ENCODE results near the gene TBC1D1. TPM values are rescaled to one million over a fixed set of nuclear protein-coding genes. Genes with fewer than 3 reads are reported as not detected.

The TBC1D1 gene
- total RNA-seq, 4 donors from 2014 or later: 66.2 to 120 (median 87.9) TPM

DNA sequence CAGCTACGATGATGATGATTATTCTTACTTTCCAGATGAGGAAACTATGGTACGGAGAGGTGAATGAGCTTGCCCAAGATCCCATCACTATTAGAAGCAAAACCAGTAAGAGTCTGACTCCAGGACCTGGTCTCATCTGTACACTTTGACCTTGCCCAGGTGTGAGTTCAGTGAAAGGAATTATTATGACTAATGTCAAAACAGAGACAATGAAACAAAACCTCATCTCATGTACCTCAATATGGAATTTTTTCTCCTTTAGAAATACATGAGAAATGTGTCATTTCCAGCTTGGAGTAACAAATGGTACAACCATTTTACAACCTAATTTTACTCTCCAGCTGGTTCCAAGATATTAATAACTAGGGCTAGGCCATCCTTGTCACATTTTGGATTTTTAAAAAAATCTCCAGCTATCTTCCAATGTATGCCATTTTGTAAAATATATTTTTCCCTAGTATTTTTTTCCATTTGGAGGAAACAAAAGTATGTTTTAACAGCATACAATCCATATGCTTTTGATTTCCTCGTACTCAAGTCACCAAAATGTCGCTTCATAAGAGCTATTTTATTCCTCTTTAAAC, 283.1 kb downstream of the TBC1D1 start:
- Histone ChIP-seq H3K36me3 (no peaks in the 10 kb centered on the region), H3K4me1 (peaks cover 0 to 14% (median 1%) of the 10 kb centered on the region in 4 donors), H3K27me3 (no peaks in the 10 kb centered on the region), H3K9me3 (no peaks in the 10 kb centered on the region), H3K4me3 (no peak overlapping the region), H3K27ac (peak overlapping the region in 1 of 4 donors; percentile 40)
- no peak for DNase-seq
- TF ChIP-seq, protein P1, sequence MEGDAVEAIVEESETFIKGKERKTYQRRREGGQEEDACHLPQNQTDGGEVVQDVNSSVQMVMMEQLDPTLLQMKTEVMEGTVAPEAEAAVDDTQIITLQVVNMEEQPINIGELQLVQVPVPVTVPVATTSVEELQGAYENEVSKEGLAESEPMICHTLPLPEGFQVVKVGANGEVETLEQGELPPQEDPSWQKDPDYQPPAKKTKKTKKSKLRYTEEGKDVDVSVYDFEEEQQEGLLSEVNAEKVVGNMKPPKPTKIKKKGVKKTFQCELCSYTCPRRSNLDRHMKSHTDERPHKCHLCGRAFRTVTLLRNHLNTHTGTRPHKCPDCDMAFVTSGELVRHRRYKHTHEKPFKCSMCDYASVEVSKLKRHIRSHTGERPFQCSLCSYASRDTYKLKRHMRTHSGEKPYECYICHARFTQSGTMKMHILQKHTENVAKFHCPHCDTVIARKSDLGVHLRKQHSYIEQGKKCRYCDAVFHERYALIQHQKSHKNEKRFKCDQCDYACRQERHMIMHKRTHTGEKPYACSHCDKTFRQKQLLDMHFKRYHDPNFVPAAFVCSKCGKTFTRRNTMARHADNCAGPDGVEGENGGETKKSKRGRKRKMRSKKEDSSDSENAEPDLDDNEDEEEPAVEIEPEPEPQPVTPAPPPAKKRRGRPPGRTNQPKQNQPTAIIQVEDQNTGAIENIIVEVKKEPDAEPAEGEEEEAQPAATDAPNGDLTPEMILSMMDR (IDR thresholded peaks at IDR 0.05): no peak
- TF ChIP-seq POLR2A (IDR thresholded peaks at IDR 0.05): no peak

DNA sequence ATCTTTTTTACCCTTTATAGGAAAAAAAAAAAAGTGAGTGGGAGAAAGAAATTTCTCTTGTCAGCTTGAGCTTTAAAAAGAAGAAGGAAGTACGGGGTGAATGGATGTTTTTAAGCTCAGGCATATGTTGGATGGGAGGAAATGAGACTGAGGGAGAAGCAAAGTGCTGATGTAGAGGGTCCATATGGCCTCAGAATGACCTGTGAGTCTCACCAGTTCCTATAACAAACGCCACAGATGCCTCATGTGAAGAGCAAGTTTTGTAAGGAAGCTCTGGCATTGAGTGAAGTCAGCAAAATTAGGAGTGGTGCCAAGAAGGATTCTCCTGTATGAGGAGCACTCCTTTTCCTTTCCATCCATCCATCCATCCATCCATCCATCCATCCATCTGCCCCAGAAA, 283.9 kb downstream of the TBC1D1 start:
- Histone ChIP-seq H3K27me3 (no peaks in the 10 kb centered on the region), H3K9me3 (no peaks in the 10 kb centered on the region), H3K36me3 (no peaks in the 10 kb centered on the region), H3K4me1 (peaks cover 0 to 15% (median 1%) of the 10 kb centered on the region in 4 donors), H3K27ac (peak overlapping the region in 2 of 4 donors; percentile 10 to 40), H3K4me3 (no peak overlapping the region)
- DNase-seq: no peak
- no peak for TF ChIP-seq POLR2A (IDR thresholded peaks at IDR 0.05)
- TF ChIP-seq, protein P1 (IDR thresholded peaks at IDR 0.05): no peak

GRCh38 chr4:38176165-38176564, 285.3 kb downstream of the TBC1D1 start:
- peaks cover 0 to 22% (median 3%) of the 10 kb centered on the region in 4 donors for H3K4me1 ChIP-seq
- H3K9me3 ChIP-seq: no peaks in the 10 kb centered on the region
- no peaks in the 10 kb centered on the region for H3K36me3 ChIP-seq
- no peaks in the 10 kb centered on the region for H3K27me3 ChIP-seq
- H3K4me3 ChIP-seq: no peak overlapping the region
- H3K27ac ChIP-seq: peak overlapping the region in 1 of 4 donors; percentile 7
- no peak for TF ChIP-seq POLR2A (IDR thresholded peaks at IDR 0.05)
- no peak for DNase-seq

DNA sequence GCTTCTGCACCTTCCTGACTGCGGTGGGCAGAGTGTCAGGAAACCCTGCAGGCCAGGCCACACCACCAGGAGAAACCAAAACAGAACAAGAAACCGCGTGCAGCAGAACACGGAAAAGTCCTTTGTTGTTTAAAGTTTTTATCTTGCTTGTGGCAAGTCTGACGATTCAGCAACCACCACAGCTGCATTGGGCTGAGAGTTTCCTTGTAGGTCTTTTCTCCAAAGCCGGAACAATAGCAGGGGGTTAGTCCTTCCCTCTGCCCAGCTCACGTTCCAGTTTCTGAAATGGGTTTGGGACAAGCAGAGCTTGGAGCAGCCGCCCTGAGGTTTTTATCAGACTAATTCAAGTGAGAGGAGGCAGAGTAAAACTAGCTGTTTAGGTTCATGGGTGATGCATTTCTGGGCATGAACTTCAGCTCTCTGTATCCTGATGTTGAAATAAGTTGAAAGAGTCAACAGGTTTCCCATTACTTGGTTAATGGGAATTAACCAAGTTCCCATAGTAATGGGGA, 286.2 kb downstream of the TBC1D1 start:
- peaks cover 0 to 22% (median 3%) of the 10 kb centered on the region in 4 donors for H3K4me1 ChIP-seq
- H3K27ac ChIP-seq: peak overlapping the region in 3 of 4 donors; percentile 37 to 70 (median 59)
- H3K27me3 ChIP-seq: no peaks in the 10 kb centered on the region
- no peak overlapping the region for H3K4me3 ChIP-seq
- H3K36me3 ChIP-seq: no peaks in the 10 kb centered on the region
- DNase-seq: peak in 2 of 3 donors; percentile 32 to 77
- H3K9me3 ChIP-seq: no peaks in the 10 kb centered on the region
- no peak for TF ChIP-seq POLR2A (IDR thresholded peaks at IDR 0.05)
- TF ChIP-seq, protein P1 (IDR thresholded peaks at IDR 0.05): no peak

- TF ChIP-seq, protein P1 (IDR thresholded peaks at IDR 0.05): peak in 1 of 6 experiments; percentile 15
- TF ChIP-seq POLR2A (IDR thresholded peaks at IDR 0.05): no peak
- Histone ChIP-seq H3K27me3 (no peaks in the 10 kb centered on the region), H3K27ac (peak overlapping the region in 3 of 4 donors; percentile 37 to 70 (median 59)), H3K4me1 (peaks cover 0 to 22% (median 3%) of the 10 kb centered on the region in 4 donors), H3K9me3 (no peaks in the 10 kb centered on the region), H3K4me3 (no peak overlapping the region), H3K36me3 (no peaks in the 10 kb centered on the region)
- DNase-seq: peak; percentile 50 to 85 (median 81)
Observed at GRCh38 chr4:38177641-38178391, 286.9 kb downstream of the TBC1D1 start.
